SIG-M5 treated with dmso at 0.1 percent for 504 hours (cell line): ENCODE results near the gene GTPBP1.

Source experiments
- DNase-seq: peaks from one replicate; lab custom pipeline; 2025; ENCODE audit not compliant: unreplicated experiment; lab: John Stamatoyannopoulos, UW

The GTPBP1 gene

DNA sequence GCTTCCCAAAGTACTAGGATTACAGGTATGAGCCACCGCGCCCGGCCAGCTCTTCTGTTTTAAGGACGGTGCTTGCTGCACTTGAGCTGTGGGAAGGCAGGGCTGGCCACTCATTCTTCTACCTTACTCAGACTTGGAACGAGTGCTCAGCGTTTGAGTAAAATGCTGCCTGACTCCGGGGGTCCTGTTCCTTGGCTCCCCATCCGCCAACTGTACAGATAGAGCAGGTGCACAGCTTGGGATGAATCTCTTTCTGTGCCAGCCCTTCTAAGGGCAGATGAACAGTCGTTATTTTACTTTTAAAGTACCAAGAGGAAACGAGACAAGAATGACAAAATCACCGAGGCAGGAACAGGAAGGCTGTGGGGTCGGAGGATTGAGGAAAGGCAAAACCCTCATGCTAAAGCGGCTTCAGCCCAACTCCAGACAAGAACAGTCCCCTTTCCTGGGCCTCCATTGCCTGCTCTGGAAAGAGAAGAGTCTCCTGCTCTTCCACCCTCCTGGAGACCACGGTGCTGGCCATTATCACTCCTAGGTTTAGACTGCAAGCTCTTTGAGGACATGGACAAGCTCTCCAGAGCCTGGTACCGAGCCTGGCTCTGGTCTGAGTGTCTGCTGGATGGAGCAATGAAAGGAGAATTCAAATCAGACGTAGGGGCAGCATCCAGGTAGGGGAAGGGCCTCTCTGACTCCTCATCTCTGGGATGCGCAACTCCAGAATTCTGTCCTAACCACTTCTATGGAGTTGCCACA lies 51.1 kb downstream of the GTPBP1 start:
- DNase-seq, result peak; percentile 45

DNA sequence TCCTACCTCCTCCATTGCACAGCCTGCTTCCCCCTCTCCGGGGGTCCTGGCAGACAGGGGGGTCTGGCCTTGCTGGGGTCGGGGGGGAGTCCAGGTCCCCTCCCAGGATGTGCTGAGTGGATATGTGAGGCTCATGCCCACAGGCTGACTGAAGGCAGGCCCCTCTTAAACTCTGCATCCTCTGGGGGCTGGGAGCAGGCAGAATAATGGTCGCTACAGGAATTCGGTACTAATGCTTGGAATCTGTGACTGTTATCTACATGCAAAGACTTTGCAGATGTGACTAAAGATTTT lies 51.7 kb downstream of the GTPBP1 start:
- DNase-seq, result no peak

DNA sequence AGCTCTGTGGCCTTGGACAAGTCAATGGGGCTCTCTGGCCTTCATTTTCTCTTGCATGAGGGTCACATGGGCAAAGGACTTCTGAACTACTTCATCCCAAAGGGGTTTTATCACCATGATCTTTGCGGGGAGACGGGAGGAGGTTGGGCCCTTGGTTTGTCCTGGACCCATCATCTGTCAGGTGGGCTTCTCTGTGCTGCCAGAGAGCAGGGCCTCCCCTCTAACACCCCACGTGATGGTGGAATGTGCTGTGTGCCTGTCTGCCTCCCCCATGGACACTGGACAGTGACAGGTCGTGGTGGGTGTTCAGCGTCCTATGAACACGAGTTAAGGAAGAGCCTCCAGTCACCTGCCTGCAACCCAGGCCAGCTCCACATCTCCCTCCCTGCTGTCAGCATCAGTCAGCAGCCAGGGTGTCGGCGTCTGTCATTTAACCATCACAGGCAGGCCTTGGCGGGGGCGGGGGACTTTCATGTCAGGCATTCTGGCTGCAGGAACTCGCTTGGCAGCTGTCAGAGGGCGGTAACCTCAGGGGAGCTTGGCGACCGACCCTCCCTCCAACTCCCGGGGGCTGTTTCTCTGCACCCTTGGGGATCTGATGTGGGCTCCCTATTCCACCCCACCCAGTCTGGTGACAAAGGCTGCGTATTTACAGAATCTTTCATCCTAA lies 52.7 kb downstream of the GTPBP1 start:
- no peak for DNase-seq

DNA sequence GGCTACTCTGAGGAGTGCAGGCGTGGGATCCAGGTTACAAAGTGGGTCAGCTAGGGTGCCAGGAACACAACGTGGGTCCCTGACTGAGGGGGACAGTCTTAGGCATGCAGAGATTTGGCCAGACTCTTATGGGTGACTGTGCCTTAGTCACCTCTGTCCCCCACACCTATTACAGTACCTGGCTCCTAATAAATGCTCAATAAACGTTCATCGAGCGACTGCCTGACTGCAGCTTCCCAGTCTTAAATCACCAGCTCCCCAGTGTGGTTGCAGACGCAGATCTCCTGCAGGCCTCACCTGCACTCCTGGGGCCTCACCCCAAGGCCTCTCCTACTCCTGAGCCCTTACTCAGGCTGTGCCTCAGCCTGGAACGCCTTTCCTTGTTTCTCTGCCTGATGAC lies 53.3 kb downstream of the GTPBP1 start:
- no peak for DNase-seq

DNA sequence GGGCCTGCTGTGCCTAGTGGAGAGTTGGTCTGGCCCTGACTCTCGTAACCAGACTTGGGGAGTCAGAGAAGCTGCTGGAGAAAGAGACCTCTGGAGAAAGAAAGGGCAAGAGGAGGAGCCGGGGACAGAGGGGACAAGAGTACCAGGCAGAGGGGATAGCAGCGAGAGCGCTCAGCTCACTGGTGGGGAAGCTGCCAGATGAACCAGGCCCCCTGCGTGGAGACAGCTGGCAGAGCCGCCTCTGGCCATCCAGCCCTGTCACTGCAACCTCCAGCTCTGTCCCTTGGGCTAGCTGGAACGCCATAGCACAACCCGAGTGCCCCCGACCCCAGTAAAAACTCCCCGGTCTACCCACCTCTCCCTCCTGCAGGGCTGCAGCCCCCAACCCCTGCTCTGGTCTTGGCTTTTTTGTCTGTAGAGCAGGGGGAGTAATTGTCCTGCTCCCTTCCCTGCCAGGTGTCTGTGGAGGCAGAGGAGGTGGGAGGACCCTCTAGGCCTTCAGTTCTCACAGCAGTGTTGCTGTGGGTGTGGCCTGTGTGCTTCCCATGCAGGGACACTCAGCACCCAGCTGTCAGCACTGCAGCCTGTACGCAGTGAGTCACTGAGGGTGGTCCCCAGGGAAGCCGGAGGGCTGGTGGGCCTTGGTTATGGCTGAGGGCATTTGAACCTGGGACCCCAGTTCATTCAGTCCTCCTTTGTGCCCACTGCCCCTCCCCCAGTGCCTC lies 54.9 kb downstream of the GTPBP1 start:
- no peak for DNase-seq

DNA sequence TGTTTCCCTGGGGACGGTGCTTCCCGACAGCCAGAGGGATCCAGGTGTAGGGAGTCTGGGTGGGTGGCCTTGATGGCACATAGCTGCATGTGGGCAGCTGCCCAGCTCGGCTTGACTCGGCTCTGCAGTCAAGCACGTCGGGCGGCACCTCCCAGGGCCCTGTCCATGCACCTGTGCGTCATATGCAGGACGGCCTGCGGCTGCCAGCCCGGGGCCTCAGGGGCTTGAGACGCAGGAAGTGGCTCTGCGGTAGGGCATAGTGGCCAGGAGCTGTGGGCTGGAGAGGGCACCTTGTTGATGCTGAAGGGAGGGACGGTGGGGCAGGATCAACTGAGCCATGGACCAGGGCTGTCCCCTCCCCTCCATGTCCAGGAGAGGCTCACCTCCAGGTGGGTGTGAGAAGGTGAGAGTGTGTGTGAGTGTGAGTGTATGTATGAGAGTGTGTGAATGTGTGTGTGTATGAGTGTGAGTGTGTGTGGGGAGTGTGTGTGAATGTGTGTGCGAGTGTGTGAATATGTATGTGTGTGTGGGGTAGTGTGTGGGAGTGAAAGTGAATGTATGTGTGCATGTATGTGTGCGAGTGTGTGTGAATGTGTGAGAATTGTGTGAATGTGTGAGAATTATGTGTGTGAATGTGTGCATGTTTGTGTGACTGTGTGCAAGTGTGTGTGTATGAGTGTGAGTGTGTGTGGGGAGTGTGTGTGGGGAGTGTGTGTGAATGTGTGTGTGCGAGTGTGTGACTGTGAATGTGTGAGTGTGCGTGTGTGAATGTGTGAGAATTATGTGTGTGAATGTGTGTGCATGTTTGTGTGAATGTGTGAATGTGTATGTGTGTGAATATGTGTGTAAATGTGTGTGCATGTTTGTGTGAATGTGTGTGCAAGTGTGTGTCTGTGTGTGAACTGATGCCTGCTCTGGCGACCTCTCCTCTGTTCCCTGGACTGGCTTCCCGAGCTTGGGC lies 55.7 kb downstream of the GTPBP1 start:
- DNase-seq, result no peak

DNA sequence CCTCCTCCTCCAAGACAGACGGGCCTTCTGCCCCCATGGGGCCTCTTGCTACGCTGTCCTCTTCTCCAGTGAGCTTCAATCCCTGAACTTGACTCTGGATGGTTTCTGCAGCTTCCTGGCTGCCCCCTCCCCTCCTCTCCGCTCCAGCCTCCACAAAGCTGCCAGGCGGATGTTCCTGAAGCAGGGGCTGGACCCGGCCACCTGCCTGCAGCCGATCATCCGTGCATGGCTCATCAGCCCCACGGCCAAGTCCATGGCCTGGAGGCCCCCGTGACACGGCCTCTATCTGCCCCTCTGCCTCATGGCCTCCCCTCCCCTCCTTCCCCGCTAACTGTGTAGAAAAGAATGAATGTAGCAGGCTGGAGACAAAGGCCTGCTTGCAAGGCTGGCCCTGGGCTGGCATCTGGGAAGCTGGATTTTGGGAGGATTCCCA lies 56.8 kb downstream of the GTPBP1 start:
- no peak for DNase-seq

DNA sequence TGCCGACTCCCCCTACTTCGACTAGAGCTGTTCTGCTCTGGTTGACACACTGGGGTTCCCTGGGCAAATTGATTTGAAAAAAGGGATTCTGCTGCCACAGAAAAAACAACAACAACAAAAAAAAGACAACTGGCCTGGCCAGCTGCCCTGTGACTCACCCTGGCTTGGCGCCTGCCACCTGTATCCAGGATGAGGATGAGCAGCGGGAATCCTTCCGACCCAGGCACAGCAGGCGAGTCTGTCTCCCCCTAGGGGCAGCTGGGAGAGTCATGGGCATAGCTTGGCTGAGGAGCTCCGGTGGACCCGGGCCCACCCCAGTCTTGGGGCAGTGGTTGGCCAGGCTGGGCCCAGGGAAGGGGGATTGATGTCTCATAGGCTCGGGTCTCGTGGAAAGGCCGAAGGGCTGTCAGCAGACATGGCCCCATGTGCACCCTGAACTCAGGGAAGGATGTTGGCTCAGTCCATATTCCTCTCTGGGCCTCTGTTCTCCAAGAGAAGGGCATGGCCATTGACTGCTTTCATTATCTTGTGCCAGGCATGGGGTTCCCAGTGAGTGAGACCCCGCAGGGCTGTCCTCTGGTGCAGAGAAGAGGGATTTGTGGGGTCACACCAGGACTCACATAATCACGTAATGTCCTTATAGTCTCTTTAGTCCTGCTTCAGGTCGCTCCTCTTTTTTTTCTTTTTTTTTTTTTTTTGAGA lies 60.5 kb downstream of the GTPBP1 start:
- DNase-seq, result peak; percentile 39

DNA sequence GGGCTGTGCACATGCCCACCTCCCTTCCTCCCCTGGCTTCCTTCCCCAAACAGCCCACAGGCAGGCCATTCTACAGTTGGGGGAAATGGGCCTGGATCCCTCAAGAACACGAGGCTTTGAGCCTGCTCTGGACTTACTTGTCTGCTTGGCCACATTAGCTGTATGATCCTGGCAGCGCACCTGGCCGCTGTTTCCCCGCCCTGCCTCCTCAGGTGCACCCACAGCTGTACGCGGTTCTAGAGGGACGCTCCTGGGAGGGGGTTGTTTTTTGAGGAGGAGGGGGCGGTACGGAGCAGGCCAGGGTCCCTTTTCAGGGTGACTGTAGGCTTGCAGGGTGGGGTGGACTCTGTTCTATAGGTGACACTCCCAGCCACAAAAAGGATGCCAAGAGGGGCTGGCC lies 61.6 kb downstream of the GTPBP1 start:
- DNase-seq, result no peak

DNA sequence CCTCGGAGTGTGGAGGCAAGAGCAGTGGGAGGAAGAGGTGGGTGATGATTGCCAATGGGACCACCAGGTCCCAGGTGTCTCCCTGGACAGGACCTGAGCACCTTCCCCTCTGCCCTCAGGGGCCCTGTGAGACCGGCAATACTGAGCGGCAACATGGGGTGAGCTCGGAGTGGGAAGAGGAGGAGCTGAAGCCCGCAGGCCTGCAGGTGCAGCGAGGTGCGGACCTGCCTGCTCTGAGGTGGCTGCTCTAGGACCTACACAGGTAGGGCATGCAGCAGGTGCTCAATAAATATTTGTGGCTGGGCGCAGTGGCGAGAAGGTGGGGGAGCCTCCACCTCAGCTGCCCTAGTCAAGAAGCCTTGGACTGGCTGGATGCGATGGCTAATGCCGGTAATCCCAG lies 62.3 kb downstream of the GTPBP1 start:
- no peak for DNase-seq

DNA sequence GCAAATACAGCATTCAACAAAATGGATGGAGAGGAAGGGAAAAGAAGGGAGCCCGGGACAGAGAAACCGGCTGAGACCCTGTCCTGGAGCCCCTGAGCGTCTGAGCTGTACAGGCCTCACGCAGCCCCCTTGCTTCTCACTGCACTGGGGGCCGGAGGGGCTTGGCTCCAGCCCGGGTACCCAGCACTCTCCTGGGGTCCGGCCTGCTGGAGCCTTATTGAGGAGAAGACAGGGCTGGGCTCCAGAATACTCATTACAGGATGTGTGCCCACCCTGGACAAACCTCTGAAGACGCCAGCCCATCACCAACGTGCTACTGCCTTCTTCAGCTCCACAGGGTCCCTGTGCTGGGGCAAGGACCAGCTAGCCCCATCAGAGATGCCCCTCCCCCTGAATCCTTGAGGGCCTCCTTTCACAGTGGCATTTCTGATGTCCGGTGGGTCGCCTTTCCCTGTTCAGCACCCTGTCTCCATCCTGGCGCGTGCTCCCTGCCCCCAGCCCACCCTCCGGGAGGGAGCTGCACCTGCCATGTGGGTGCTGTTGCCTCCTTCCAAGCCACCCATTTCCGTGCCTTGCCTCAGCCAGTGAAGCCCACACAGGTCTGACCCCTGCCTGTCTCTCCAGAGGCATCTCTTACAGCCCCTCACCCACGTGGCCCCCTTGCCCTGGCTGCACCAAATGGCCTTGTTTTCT lies 64.7 kb downstream of the GTPBP1 start:
- DNase-seq, result no peak

DNA sequence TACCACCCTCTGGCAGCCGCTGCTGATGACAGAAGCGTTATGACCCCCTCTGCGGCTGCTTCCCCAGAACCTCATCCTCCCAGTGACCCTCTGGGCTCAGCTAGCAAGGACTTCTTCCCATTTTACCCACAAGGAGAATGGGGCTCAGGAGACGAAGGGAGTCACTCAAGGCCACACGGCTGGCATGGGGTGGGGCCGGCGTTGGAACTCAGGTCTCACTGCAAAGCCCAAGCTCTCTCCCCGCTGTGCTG lies 66.8 kb downstream of the GTPBP1 start:
- no peak for DNase-seq

DNA sequence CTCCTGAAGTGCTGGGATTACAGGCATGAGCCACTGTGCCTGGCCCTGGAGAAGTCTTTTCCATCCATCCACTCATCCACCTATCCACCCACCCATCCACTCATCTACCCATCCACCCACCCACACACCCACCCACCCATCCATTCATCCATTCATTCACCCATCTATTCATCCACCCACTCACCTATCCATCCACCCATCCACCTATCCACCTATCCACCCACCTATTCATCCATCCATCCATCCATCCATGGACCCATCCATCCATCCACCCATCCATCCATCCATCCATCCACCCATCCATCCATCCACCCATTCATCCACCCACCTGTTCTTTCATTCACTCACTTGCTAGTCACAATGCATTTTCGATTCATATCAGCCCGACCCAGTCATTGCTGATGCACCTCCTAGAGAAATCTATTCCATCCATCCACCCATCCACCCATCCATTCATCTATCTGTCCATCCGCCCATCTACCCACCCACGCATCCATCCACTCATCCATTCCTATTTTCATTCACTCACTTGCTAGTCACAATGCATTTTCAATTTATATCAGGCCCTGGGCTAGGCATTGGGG lies 67.7 kb downstream of the GTPBP1 start:
- DNase-seq, result no peak

DNA sequence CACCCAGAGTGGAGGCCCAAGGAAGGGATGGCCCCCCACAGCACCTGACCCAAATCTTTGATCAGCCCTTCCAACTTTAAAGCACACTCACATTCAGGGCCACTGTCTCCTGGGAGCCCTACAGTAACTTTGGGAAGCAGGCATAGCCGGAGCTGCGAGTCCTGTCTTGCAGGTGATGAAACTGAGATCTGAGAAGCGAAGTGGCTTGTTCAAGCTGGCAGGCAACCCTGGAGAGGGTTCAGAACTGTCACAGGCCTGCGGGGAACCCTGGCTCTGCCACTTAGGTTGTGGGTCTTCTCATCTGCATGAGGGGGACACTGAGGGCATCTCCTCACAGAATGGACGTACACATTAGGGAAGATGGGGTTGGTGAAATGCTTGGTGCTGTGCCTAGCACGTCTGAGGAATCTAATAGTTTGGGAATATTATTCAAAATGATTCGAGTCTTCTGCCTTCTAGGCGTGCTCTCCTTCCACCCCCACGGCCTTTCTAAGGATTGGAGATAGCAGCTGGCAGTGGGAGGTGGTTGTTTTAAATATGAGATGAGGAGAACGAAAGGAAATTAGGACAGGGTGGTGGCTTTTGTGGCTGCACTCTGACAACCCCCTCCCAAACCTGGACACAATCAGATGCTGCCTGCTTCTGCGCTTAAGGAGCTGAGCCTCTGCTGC lies 68.9 kb downstream of the GTPBP1 start:
- DNase-seq, result no peak

DNA sequence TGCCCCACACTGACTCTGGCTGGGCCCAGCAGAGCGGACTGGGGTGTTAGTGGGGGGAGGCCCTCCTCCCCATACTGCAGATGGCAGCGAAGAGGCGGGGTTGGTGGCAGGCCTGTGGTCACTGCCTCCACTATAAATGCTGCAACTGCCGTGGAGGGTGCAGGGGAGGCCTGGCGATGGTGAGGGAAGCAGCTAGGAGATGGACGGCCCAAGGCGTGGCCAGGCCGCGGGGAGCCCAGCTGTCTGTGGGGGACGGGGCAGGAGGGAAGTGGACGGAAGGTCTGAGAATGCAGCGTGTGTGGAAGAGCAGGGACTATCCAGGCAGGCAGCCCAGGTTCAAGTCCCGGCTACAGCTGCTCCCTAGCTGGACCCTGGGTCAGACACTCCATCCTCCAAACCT lies 69.9 kb downstream of the GTPBP1 start:
- DNase-seq, result no peak

DNA sequence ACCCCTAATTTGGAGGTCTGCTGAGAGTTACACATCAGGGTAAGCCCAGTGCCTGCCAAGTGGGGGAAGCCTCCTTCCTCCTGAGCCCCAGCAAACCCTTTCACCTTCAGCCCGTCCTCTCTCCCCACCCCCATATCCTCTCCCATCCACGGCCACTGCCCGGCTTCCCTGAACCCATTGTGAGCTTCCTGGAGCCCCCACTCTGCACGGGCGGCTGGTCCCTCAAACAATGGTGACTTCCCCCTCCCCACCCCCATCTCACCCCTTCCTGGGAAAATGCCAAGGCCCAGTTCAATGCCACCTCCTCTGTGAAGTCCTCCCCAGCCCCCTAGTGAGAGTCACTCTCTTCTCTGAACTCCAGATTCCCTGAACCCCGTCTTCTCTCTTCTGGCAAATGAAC lies 70.3 kb downstream of the GTPBP1 start:
- DNase-seq, result no peak

DNA sequence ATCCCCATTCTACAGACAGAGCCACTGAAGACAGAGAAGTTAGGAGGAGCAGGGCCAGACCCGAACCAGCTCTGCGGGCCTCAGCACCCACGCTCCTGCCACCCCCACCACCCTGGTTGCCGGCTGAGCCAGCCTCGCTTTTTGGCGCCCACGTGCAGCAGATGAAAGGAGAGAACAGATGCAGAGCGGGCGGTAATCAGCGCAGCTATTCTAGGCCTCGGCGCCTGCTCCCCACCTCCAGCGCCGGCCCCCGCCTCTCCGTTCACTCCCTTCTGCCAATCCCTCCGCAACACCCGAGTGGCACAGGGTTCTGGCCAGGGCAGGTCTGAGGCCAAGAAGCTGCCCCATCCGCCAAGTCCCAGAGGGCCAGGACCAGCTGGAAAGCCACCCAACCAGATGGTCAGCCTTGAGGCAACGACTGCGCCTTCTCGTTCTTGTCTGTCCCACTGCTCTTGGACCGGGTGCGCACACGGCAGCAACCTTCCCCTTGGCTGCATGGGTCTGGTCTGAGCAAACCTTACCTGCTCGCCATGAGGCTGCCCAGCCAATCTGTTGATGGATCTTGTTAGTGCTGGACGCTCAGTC lies 71.4 kb downstream of the GTPBP1 start:
- DNase-seq, result no peak

DNA sequence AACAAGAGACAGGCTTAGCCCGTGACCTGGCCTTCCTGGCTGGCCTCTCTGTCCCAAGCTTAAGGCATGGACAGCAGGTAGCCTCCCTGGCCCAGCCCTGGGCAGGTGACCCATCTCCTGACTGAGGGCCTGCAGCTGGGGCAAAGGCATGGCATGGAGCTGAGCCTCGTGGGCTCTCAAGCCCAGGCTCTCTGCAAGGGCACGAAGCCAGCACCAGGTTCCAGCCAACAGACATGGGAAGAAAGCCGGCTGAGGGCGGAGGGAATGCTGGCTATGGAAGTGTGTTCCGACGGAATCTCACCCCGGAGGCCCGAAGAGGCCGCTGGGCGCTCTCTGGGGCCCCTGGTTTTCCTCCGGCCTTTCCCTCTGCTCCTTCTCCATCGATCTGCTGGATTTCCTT lies 75.3 kb downstream of the GTPBP1 start:
- DNase-seq, result no peak
